Neural cell (in vitro differentiated cells): Measurements from ENCODE around the gene ZNF503. TPM values are rescaled to one million over a fixed set of nuclear protein-coding genes. Genes with fewer than 3 reads are reported as not detected.

Experiments
- H2AFZ ChIP-seq: fragments of 200-600, 300-800 bp; sonication (generic), shearing (Covaris generic); 2 replicates; pipeline ENCODE4 v1.6.0; 2014; ENCODE audit warnings: low read depth, mild to moderate bottlenecking, antibody characterized with exemption, low read length, moderate library complexity
- H3F3A ChIP-seq: fragments of 200-600 bp; shearing (Covaris generic); 2 replicates; pipeline ENCODE4 v1.6.1; 2016; ENCODE audit warnings: mild to moderate bottlenecking, moderate library complexity, mixed read lengths, antibody characterized with exemption, low read length; ENCODE audit not compliant: insufficient read depth, poor library complexity, severe bottlenecking
- H3K27ac ChIP-seq: fragments of 200-600, 300-800 bp; sonication (generic), shearing (Covaris generic); 2 replicates; pipeline ENCODE4 v1.5.1; 2014; ENCODE audit warnings: mild to moderate bottlenecking, low read length, moderate library complexity
- H3K27me3 ChIP-seq: fragments of 300-800, 200-600 bp; sonication (generic), shearing (Covaris generic); 2 replicates; pipeline ENCODE4 v1.6.0; 2014; ENCODE audit warnings: mild to moderate bottlenecking, low read depth, low read length, moderate library complexity; ENCODE audit not compliant: insufficient read depth
- H3K36me3 ChIP-seq: fragments of 300-800, 200-600 bp; sonication (generic), shearing (Covaris generic); 2 replicates; pipeline ENCODE4 v1.5.1; 2014; ENCODE audit warnings: mild to moderate bottlenecking, antibody characterized with exemption, low read length, moderate library complexity; ENCODE audit not compliant: insufficient read depth
- H3K4me2 ChIP-seq: fragments of 300-800, 200-600 bp; sonication (generic), shearing (Covaris generic); 2 replicates; pipeline ENCODE4 v1.6.0; 2014; ENCODE audit warnings: mild to moderate bottlenecking, low read length
- H3K4me3 ChIP-seq: fragments of 300-800, 200-600 bp; sonication (generic), shearing (Covaris generic); 2 replicates; pipeline ENCODE4 v1.5.1; 2014; ENCODE audit warnings: mild to moderate bottlenecking, low read length, moderate library complexity
- H3K79me2 ChIP-seq: fragments of 200-600 bp; shearing (Covaris generic); replicated peaks from 2 replicates; pipeline ENCODE4 v1.6.0; 2014; ENCODE audit warnings: mild to moderate bottlenecking, low read length, moderate library complexity; ENCODE audit not compliant: insufficient read depth
- H3K9ac ChIP-seq: fragments of 300-800, 200-600 bp; sonication (generic), shearing (Covaris generic); 2 replicates; pipeline ENCODE4 v1.6.1; 2016; ENCODE audit warnings: mild to moderate bottlenecking, low read length, mixed read lengths
- H3K9me2 ChIP-seq: fragments of 200-600 bp; shearing (Covaris generic); 2 replicates; pipeline ENCODE4 v1.6.1; 2016; ENCODE audit warnings: mild to moderate bottlenecking, low read length, mixed read lengths; ENCODE audit not compliant: insufficient read depth
- H3K9me3 ChIP-seq: fragments of 200-600, 300-800 bp; sonication (generic), shearing (Covaris generic); 2 replicates; pipeline ENCODE4 v1.6.1; 2016; ENCODE audit warnings: mild to moderate bottlenecking, mixed run types, low read length, moderate library complexity, mixed read lengths
- H4K20me1 ChIP-seq: fragments of 200-600 bp; shearing (Covaris generic); 2 replicates; pipeline ENCODE4 v1.6.1; 2016; ENCODE audit warnings: mild to moderate bottlenecking, mixed run types; ENCODE audit not compliant: insufficient read depth
- CTCF ChIP-seq: fragments of 450-650 bp; IDR thresholded peaks from 2 replicates; pipeline ENCODE4 v1.5.1; 2014; ENCODE audit warnings: antibody characterized with exemption, mild to moderate bottlenecking, moderate library complexity; ENCODE audit not compliant: poor library complexity, severe bottlenecking
- EP300 ChIP-seq: fragments of 450-650 bp; conservative IDR thresholded peaks from 2 replicates; pipeline ENCODE4 v1.6.1; 2014; ENCODE audit warnings: antibody characterized with exemption, mild to moderate bottlenecking, moderate library complexity; ENCODE audit not compliant: poor library complexity, severe bottlenecking
- EZH2 ChIP-seq: fragments of 200-600, 300-800 bp; shearing (Covaris generic), sonication (generic); IDR thresholded peaks from 2 replicates; pipeline ENCODE4 v1.6.1; 2014; ENCODE audit warnings: antibody characterized with exemption, low read length, borderline replicate concordance, mild to moderate bottlenecking; ENCODE audit not compliant: insufficient read depth, poor library complexity, severe bottlenecking
- MXI1 ChIP-seq: fragments of 450-650 bp; conservative IDR thresholded peaks from 2 replicates; pipeline ENCODE4 v1.6.1; 2014; ENCODE audit warnings: antibody characterized with exemption, mild to moderate bottlenecking; ENCODE audit not compliant: poor library complexity, severe bottlenecking
- POLR2AphosphoS5 ChIP-seq: IDR thresholded peaks from 2 replicates; pipeline ENCODE4 v1.6.1; 2012
- RAD21 ChIP-seq: fragments of 450-650 bp; conservative IDR thresholded peaks from 2 replicates; pipeline ENCODE4 v1.6.1; 2014; ENCODE audit warnings: antibody characterized with exemption, mild to moderate bottlenecking, moderate library complexity
- REST ChIP-seq: IDR thresholded peaks from 2 replicates; pipeline ENCODE4 v1.6.1; 2012; ENCODE audit warnings: borderline replicate concordance
- SMC3 ChIP-seq: fragments of 450-650 bp; conservative IDR thresholded peaks from 2 replicates; pipeline ENCODE4 v1.6.1; 2014; ENCODE audit warnings: antibody characterized with exemption, mild to moderate bottlenecking, moderate library complexity; ENCODE audit not compliant: poor library complexity
- TAF1 ChIP-seq: IDR thresholded peaks from 2 replicates; pipeline ENCODE4 v1.6.1; 2012; ENCODE audit warnings: low read depth
- polyA plus RNA-seq: library from polyadenylated mRNA; depleted of rRNA; stranded (reverse); fragments of >200 nt; gene quantifications from 2 replicates; pipeline ENCODE4 v1.2.3, GENCODE V29; 2014

Gene ZNF503
- polyA plus RNA-seq, 1 donor from 2014 or later, result 41.4 TPM

- peak overlapping the region; percentile 46 for H3K4me3 ChIP-seq
- H3K27ac ChIP-seq, result peak overlapping the region; percentile 76
Measured at GRCh38 chr10:75378379-75378778, 23.2 kb downstream of the ZNF503 start.

GRCh38 chr10:75377869-75378268 lies 23.7 kb downstream of the ZNF503 start:
- no peak overlapping the region for H2AFZ ChIP-seq
- H4K20me1 ChIP-seq, result no peaks in the 10 kb centered on the region
- H3K9me2 ChIP-seq, result no peaks in the 10 kb centered on the region
- no peak overlapping the region for H3K4me2 ChIP-seq
- no peaks in the 10 kb centered on the region for H3K36me3 ChIP-seq
- no peak overlapping the region for H3K4me3 ChIP-seq
- no peak overlapping the region for H3K9ac ChIP-seq
- peak overlapping the region; percentile 76 for H3K27ac ChIP-seq
- no peaks in the 10 kb centered on the region for H3K27me3 ChIP-seq
- no peaks in the 10 kb centered on the region for H3F3A ChIP-seq
- H3K9me3 ChIP-seq, result no peaks in the 10 kb centered on the region
- TF ChIP-seq EZH2 (no peak), RAD21 (no peak), CTCF (no peak), SMC3 (no peak), REST (no peak), POLR2AphosphoS5 (no peak), TAF1 (no peak), EP300 (no peak), MXI1 (no peak)
- no peaks in the 10 kb centered on the region for H3K79me2 ChIP-seq

More at GRCh38 chr10:75378379-75378778, 23.2 kb downstream of the ZNF503 start:
- no peak for TF ChIP-seq EZH2
- no peak for TF ChIP-seq CTCF
- TF ChIP-seq EP300, result no peak
- TF ChIP-seq SMC3, result no peak
- no peak for TF ChIP-seq RAD21
- no peak for TF ChIP-seq POLR2AphosphoS5
- Histone ChIP-seq H3K79me2 (no peaks in the 10 kb centered on the region), H4K20me1 (no peaks in the 10 kb centered on the region), H3K27me3 (no peaks in the 10 kb centered on the region), H3K4me2 (peak overlapping the region; percentile 17), H3K36me3 (no peaks in the 10 kb centered on the region), H3F3A (no peaks in the 10 kb centered on the region), H3K9ac (peak overlapping the region; percentile 43), H2AFZ (no peak overlapping the region), H3K9me3 (no peaks in the 10 kb centered on the region), H3K9me2 (no peaks in the 10 kb centered on the region)
